ENCODE results near the gene HK1. TPM values are rescaled to one million over a fixed set of nuclear protein-coding genes. Genes with fewer than 3 reads are reported as not detected.

Gene HK1
- total RNA-seq, 4 donors from 2014 or later: 92.5 to 216 (median 126) TPM

GRCh38 chr10:69254877-69255276 lies 23.4 kb upstream of the HK1 start:
- H3K36me3 ChIP-seq: no peaks in the 10 kb centered on the region
- H3K27me3 ChIP-seq: no peaks in the 10 kb centered on the region
- H3K27ac ChIP-seq: no peak overlapping the region
- ATAC-seq: no peak
- 59 to 72% methylated on average over 5 of the region's 7 CpGs for WGBS, 2 donors (ENCODE audit: low coverage in 1 of 2)
- H3K4me1 ChIP-seq: no peaks in the 10 kb centered on the region
- no peaks in the 10 kb centered on the region for H3K9me3 ChIP-seq
- no peak overlapping the region for H3K4me3 ChIP-seq
- TF ChIP-seq CTCF (IDR thresholded peaks at IDR 0.05) (no peak), EP300 (IDR thresholded peaks at IDR 0.05) (no peak)

GRCh38 chr10:69259547-69260243 lies 18.6 kb upstream of the HK1 start:
- no peaks in the 10 kb centered on the region for H3K36me3 ChIP-seq
- H3K9me3 ChIP-seq: no peaks in the 10 kb centered on the region
- no peak for TF ChIP-seq POLR2A (IDR thresholded peaks at IDR 0.05)
- TF ChIP-seq CTCF (IDR thresholded peaks at IDR 0.05): no peak
- TF ChIP-seq POLR2AphosphoS5 (IDR thresholded peaks at IDR 0.05): no peak
- no peak for TF ChIP-seq EP300 (IDR thresholded peaks at IDR 0.05)
- H3K4me3 ChIP-seq: no peak overlapping the region
- ATAC-seq: no peak
- no peak overlapping the region for H3K27ac ChIP-seq
- no peaks in the 10 kb centered on the region for H3K4me1 ChIP-seq
- 64 to 77% methylated on average over 3 of the region's 3 CpGs for WGBS, 2 donors (ENCODE audit: low coverage in 1 of 2)
- no peaks in the 10 kb centered on the region for H3K27me3 ChIP-seq

GRCh38 chr10:69261184-69261583 lies 17.1 kb upstream of the HK1 start:
- Histone ChIP-seq H3K27ac (no peak overlapping the region), H3K4me1 (no peaks in the 10 kb centered on the region), H3K9me3 (no peaks in the 10 kb centered on the region), H3K27me3 (no peaks in the 10 kb centered on the region), H3K4me3 (no peak overlapping the region), H3K36me3 (no peaks in the 10 kb centered on the region)
- WGBS, 2 donors (ENCODE audit: low coverage in 1 of 2): 59% methylated on average over 3 of the region's 8 CpGs; no CpG with 5 or more reads in 1 of the 2 donors
- no peak for ATAC-seq
- no peak for TF ChIP-seq CTCF (IDR thresholded peaks at IDR 0.05)
- no peak for TF ChIP-seq POLR2AphosphoS5 (IDR thresholded peaks at IDR 0.05)
- no peak for TF ChIP-seq POLR2A (IDR thresholded peaks at IDR 0.05)
- TF ChIP-seq EP300 (IDR thresholded peaks at IDR 0.05): no peak

GRCh38 chr10:69262292-69262751 lies 16.0 kb upstream of the HK1 start:
- no peaks in the 10 kb centered on the region for H3K9me3 ChIP-seq
- TF ChIP-seq POLR2A (IDR thresholded peaks at IDR 0.05) (no peak), EP300 (IDR thresholded peaks at IDR 0.05) (no peak), CTCF (IDR thresholded peaks at IDR 0.05) (no peak), POLR2AphosphoS5 (IDR thresholded peaks at IDR 0.05) (no peak)
- H3K27ac ChIP-seq: no peak overlapping the region
- ATAC-seq: no peak
- no peak overlapping the region for H3K4me3 ChIP-seq
- no peaks in the 10 kb centered on the region for H3K4me1 ChIP-seq
- no peaks in the 10 kb centered on the region for H3K36me3 ChIP-seq
- H3K27me3 ChIP-seq: no peaks in the 10 kb centered on the region
- 58 to 95% methylated on average over 2 to 3 of the region's 3 CpGs for WGBS, 2 donors (ENCODE audit: low coverage in 1 of 2)

- 82 to 93% methylated on average over 2 to 5 of the region's 17 CpGs for WGBS, 2 donors (ENCODE audit: low coverage in 1 of 2)
- H3K27me3 ChIP-seq: peaks cover 3% of the 10 kb centered on the region
- H3K9me3 ChIP-seq: no peaks in the 10 kb centered on the region
- no peak for ATAC-seq
- no peaks in the 10 kb centered on the region for H3K36me3 ChIP-seq
- no peaks in the 10 kb centered on the region for H3K4me1 ChIP-seq
- TF ChIP-seq CTCF (IDR thresholded peaks at IDR 0.05) (no peak), EP300 (IDR thresholded peaks at IDR 0.05) (no peak), POLR2AphosphoS5 (IDR thresholded peaks at IDR 0.05) (no peak), POLR2A (IDR thresholded peaks at IDR 0.05) (no peak)
- no peak overlapping the region for H3K4me3 ChIP-seq
- H3K27ac ChIP-seq: no peak overlapping the region
Measured at GRCh38 chr10:69265521-69265920, 12.8 kb upstream of the HK1 start.

Data from gastroesophageal sphincter (tissue), 4 donors.